GM18499 (cell line): ENCODE measurements around the gene CSF1R.

ENCODE experiments used
- ATAC-seq: cut with Tn5 transposase; IDR thresholded peaks from one replicate; pipeline ENCODE4 v1.9.1; 2021; ENCODE audit warnings: moderate number of reproducible peaks; ENCODE audit not compliant: insufficient read depth, unreplicated experiment

CSF1R gene

DNA sequence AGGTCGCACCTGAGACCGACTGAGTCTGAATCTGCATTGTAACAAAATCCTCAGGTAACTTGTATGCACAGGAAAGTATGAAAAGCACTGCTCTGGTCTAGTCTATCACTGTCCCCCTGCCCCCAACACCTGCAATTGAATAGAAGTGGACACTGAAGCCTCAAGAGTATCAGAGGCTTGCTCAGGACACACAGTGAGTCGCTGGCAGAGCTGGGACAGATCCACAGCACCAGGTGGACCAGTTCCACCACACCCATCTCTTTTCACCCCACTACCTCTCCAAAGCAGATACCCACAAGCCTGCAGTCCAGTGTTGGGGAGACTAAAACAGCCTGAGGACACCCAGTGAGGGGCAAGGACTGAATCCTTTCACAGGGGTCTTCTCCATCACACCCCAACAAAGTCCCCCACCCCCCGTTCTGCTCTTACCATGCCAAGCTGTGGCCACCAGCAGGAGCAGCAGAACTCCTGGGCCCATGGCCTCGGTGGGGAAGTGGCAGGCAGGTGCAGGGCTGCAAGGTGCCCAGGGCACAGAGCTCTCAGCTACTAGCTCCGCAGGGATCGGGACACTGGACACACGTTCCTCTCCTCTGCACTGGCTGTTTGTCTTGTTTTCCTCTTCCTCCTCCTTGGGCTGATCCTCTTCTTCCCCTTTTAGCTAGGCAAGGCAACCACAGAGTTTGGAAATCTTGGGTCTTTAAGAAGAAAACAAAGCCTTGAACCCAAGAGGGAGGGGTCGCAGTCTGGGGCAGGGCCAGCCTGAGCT, at the start of gene CSF1R:
TSS of gene CSF1R (minus strand) at position 605 of the 766 bp plus-strand sequence. CDS start at position 478, 127 bp downstream.
- ATAC-seq, result no peak

DNA sequence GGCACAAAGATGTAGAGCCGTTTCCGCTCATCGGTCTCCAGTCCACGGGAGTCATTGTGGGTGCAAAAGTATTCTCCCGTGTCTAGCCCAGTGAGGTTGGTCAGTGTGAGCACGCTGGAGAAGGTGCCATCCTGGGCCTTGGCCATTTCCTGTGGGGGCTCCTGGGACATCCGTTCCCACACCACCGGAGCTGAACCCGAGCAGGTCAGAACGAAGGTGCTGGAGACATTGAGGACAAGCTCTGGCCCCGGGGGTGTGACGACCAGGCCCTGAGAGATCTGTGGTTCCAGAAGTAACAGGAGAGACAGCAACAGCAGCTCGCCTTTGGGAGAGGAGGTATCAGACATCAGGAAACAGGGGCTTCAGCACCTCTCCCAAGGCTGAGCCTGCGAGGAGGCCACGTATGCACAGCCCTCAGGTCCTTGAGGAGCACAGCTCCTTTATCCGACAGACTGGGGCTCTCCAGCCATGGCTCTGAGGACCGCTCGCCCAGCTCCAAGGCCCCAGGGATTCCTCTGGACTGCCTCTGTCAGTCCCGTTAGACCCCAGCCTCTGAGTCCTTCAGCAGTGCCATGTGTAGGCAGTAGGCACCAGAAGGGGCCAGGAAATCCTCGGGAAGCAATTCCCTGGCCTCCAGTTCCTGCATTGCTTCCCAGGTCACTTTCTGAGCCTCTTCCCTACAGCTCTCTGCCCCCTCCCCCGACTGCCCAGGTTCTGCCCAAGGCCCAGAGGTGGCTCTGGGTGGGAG, 49.4 kb upstream of the CSF1R start:
- ATAC-seq, result no peak

DNA sequence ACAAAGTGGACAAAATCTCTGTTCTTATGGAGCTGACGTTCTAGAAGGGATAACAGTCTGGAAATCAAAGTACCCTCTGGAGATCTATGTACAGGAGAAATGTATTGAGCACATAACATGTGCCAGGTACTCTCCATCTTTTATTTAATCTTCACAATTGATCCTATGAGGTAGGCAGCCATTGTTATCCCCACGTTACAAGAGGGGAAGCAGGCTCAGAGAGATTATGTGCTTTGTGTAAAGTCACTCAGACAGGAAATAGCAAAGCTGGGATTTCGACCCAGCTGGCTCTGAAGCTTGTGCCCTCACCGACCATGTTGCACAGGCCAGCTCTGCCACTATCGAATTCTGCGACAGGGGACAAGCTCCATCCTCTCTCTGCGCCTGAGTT, 47.8 kb upstream of the CSF1R start:
- ATAC-seq, result no peak

DNA sequence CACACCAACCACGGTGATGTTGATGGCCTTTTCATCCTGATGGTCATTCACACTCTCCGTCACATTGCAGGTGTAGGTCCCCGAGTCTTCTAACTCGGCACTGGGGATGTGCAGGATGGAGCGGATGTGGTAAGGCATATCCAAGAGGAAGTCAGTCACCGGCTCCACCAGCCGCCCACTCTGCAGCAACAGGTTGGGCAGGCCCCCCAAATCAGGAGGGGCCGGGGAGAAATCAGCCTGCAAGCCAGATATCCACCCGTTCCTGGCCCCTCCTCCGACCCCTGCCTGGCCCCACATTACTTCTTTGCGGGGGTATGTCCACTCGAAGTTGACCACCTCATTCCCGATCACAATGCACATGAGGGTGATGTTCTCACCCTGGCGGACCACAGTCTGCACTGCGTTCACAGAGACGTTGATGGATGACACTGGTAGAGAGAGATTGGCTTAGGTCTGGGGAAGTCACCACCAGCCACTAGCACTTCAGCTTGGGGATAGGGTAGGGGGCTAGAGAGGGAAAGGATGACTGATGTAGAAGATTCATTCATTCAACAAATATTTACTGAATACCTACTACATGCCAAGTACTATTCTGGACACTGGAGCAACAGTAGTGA, 47.3 kb upstream of the CSF1R start:
- ATAC-seq, result no peak

DNA sequence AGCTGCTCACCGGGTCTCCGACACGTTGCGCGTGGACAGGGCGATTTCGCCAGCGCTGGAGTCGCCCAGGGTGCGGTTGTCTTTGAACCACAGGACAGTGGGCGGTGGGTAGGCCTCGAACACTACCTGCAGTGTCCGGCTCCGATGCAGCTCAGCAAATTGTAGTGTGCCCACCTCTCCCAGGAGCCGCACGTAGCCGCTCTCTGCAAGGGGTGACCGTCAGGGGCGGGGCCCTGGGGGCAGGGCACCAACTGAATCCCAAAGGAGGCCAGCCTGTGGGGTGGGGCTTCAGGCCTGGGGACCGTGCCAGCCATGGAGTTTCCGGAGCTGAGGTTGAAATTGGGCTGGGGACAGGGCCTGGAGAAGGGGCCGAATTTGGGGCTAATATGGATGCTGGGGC, 46.4 kb upstream of the CSF1R start:
- no peak for ATAC-seq

DNA sequence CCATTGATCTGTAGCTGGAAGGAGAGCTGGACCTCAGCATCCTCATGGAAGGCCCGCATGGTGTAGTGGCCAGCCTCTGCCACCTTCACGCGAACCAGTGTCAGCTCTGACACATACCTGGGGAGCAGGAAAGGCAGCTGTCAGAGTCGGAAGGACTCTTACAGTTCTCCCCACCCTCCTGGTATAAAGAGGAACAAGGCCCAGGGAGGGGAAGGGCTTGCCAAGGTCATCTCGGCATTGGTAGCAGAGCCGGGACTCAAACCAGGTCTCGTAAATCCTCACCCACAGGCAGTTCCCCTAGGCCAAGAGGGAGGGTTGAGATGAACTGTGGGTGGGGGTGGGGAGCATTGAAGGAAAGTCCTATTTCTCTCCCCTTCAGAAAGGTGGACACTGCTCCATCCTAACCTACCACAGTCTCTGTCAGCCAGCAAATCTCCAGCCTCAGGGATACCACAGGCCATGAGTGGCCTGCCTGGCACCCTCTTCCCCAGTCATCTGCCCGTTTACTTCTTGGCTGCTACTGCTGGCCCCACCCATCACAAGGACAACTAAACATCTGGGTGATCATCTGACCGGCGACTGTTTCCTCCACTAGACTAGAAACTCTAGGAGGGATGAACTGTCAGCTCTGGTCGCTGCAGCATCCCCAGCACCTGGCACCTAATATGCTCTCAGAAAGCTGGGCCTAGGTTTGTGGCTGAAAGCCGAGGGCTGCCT, 45.8 kb upstream of the CSF1R start:
- ATAC-seq, result no peak

DNA sequence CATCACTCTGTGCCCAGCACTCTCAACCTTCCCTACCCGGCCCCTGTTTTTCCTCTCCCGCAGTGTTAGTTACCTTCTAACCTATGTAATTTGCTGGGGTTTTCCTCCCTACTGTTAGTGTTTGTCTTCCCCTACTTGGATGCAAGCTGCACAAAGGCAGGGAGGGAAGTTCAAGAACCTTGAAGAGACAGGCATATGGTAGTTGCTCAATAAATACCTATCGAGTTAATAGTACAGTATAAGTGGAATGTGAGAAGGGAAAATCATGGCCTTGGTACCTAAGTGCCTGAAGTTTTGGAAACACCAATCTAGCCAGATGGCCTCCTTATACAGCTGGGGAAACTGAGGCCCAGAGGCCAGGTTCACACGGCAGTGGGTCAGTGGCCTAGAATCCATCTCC, 45.1 kb upstream of the CSF1R start:
- ATAC-seq, result no peak

DNA sequence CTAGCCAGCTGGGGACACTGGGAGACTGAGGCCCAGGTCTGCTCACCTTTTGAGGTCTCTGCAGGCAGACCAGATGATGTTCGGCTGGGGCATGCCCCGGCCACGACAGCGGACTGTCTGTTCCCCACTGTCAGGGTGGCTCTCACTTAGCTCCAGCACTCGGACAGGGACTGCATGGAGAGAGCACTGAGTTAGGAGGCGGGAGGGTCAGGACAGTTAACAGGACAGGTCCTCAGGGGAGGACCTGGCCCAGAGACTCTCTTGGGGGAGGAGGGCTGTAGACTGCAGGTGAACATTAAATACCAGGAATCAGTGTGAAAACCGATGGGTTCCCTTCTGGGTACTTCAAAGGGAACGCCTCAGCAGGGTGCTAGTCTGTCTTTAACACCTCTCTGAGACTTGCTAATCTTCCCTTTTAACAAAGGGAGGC, 44.2 kb upstream of the CSF1R start:
- ATAC-seq, result no peak

DNA sequence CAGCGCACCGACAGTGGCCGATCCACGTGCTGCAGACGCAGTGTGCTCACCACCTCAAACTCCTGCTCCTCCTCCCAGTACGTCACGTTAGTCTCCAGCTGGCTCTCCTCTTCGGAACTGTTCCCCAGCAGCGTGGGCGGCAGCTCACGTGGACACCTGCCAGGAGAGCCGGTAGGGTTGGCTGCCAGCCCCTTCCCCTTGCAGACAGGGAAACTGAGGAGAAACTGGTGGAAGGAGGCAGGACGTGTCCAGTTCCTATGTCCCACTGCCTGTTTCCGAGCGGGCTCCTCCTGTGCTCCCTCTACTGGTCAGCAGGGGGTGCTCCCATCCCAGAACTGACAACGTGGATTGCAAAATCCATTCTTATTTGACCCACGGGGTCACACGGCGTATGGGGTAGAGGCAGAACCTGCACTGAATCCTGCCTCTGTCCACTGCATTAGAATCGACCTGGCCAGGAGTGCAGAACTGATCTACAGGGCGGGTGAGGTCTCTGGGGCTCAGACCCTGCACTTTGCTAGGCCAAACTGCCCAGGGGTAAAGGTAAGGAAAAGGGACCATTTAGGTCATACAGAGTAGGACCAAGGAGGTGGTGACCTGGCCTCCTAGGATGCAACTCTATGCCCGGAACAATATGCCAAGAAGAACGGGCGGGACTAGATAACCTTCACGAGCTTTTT, 43.6 kb upstream of the CSF1R start:
- ATAC-seq, result no peak

DNA sequence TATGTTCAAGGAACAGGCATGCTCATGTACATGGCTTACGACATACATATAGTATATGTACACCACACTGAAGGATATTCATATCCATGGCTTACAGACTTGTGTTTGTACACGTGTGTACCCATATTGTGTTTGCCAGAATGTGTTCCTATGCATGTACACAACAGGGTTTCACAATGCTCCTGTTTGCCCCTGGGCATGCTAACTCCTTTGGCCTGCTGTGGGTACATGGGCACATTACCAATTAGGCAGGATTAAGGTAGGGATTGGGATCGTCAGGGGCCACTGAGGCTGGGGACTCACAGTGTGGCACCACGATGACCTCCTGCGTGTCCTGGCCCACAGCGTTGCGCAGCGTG, 43.1 kb upstream of the CSF1R start:
- no peak for ATAC-seq

DNA sequence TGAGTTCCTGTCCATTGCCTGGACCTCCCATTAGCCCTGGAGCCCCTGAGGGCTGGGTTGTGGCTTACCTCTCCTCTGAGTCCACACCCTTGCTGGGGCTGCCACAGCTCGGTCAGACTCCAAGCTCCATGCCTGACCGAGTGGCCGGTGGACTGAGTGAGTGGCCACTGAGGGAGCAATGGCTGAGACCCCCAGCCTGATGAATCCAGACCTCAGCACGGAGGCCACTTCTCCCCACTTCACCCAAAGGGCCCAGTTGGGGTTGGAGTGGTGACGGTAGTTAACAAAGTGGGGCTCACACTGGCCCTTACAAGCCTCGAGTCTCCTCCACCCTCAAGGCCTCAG, 40.5 kb upstream of the CSF1R start:
- no peak for ATAC-seq

DNA sequence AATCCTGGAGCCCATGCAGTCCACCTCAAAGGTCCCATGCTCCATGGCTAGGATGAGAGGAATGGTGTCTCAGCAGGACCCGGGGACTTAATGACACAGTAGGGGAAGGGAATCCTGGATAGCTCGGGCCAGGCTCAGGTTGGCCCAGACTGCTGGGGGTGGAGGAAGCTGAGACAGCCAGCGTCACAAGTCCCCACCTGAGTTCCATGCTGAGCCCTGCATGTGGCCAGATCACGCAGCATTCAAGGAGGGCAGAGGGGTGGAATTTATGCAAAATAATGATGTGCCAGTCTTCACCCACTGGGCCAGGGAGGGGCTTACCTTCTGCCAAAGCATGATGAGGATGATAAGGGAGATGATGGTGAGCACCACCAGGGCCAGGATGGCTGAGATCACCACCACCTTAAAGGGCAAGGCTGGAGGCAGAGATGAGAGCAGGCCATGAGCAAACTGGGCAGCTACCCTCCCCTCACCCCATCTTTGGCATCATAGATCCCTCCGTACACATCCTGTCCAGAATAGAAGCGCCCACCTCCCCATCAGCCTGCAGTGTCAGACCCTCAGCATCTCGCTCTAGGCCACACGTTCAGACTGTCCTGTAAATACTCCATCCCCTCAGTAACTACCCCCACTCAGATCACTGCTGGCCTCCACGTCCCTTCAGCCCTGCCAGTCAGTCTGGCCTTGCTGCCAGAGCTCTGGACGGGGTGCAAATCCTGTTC, 40.0 kb upstream of the CSF1R start:
- ATAC-seq, result no peak

DNA sequence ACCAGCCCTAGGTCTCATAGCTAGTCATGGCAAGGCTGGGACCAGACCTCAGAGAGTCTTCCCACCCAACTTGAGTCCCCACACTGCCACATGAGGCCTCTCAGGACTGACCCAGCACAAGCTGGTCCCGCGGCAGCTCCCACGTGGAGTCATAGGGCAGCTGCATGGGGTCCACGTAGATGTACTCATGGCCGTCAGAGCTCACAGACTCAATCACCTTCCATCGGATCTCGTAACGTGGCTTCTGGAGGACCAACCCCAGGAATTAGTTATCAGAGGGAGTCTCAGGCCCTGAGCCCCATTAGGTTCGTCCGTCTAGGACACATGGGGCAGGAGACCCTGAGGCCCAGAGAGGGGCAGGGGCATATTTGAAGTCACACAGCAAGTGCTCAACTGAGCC, 39.0 kb upstream of the CSF1R start:
- ATAC-seq, result no peak

DNA sequence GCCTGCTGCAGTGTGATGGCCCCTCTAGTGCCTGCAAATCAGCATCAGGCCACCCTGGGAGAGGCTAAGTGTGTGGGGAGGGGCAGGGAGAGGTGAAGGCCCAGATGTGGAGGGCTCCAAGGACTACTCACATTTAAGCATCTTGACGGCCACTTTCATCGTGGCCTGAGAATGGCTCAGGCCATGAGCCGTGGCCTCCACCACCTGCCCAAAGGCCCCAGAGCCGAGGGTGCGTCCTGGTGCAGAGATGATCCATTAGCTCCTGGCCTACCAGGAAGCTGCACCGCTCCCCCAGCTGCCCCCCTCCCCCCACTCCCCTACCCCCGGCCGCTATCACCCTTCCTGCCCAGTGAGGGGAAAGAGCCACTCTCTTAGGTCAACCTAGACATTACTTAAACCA, 38.2 kb upstream of the CSF1R start:
- ATAC-seq, result no peak

DNA sequence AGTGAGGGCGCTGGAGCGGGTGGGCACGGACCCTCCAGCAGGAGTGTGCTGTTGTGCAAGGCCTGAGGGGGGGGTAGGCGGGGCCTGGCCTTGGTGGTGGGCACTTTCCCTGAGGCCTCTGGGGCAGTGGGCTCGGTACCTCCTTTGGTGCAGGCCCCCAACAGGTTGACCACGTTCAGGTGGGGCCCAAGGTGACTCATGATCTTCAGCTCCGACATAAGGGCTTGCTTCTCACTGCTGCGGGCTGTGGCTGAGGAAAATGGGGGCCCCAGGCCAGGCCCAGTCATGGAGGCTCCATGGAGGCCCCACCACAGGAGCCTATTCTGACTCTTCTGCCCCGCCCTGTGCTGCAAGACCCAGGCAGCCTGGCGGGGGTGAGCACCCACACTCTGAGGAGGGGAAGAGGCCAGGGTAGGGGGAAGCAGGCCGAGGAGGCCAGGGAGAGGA, 37.8 kb upstream of the CSF1R start:
- no peak for ATAC-seq

DNA sequence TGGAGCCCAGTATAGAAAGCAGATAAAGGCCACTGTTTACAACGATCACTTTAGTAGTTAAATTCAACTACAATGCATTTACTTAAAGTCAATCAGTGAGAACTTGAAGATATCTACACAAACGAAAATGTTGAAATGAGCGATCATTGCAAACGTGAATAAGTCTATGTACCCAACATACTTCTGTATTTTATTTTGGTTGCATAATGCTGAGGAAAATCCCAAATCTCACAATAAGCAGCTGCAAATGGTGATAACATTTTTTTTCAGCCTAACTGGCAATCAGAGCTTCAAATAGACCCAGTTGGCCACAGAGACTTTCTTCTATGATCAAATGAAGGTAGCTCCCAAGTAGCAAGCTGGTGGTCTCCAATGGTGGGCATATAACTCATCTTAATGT, 37.2 kb upstream of the CSF1R start:
- ATAC-seq, result no peak

DNA sequence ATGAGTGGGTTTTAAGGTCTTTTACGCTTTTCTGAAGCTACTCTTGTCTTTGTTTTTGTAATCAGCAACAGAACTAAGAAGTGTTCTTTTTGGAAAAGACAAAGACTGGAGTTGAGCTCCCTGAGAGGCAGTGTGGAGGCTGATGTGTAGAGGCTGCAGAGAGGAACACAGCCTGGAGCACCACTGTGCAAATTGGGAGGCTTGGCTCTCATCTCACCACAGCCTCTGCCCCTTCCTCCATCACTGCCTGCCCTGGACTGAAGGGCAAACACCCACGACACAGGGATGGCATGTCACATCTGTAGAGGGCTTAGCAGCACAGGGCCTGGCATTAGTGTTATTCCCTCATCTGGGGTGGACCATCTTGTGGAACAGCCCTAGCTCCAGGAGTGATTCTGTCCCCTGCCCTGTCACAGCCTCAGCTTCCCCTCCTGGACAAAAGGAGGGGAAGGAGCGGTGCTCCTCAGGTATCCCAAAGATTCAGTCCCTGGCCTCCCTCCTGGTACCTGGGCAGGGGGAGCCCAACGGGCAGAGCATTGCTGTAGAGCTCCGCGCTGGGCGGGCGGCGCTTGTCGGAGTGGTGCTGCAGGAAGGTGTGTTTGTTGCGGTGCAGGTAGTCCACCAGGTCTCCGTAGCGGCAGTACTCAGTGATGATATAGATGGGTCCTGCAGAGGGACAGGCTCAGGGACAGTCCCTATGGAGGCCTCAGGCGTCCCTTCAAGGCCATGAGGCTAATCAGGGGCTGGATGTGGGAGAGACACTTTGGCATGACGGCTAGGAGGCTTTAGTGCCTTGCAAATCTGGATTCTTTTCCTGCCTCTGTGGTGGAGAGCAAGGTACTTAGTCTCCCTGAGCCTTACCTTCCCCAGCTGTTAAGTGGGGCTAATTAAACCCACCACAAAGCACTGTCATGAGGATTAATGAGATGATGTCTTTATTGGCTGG, 36.5 kb upstream of the CSF1R start:
- ATAC-seq, result no peak

DNA sequence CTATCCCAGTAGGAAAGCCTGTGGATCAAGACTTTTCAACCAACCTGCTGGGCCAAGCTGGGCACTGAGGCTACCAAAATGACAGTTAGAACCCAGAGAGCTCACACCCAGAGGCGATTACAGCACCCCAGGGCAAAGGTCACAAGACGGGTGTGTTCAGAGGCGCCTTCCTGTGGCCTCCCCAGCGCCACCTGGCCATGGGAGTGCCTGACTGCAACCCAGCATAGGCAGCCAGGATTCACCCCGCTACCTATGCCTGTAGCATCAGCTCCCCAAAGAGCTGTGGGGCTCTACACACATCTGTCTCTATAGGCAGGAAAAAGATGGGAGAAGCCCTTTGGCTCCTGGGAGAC, 35.8 kb upstream of the CSF1R start:
- no peak for ATAC-seq
